ENCODE data around the gene NRIP1. TPM values are rescaled to one million over a fixed set of nuclear protein-coding genes. Genes with fewer than 3 reads are reported as not detected.

The NRIP1 gene
- total and polyA plus RNA-seq, 2 of the 8 experiments (the other 6 are each of a cell fraction or from before 2014, with no cell fraction given) = 1.5 to 9.3 TPM

DNA sequence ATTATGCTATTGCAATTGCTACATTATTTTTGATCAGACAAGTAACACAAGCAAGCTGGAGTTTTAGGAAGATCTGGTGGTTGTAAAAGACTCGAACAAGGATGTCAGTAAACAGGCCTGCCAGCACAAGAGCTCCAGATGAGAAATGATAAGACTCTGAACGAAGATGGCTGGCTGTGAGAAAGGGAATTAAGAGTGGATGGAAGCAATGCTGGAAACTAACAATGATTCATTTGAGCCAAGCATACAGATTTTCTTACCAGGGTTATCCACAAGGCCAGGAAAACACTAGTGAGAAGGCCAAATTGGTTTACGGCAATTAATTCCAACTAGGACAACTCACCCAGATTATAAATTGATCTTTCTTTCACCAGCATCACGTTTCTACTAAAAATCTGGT, 54.2 kb downstream of the NRIP1 start:
- Histone ChIP-seq H3K18ac (ENCODE audit: extremely low read depth, low read length) (no peak overlapping the region), H2AK5ac (ENCODE audit: low read depth, low read length) (no peak overlapping the region), H2BK20ac (ENCODE audit: low read length) (no peak overlapping the region), H3K56ac (replicated peaks; ENCODE audit: insufficient read length, low read depth, low read length) (no peak overlapping the region), H3K9ac (replicated peaks in 1 of 4; ENCODE audit: extremely low read depth in 1 of 4, low read depth in 3 of 4, low read length in 3 of 4) (no peak overlapping the region), H4K8ac (ENCODE audit: extremely low read depth, insufficient read depth, low read length) (no peak overlapping the region), H3K4me1 (replicated peaks in 1 of 4; ENCODE audit: control insufficient read depth in 3 of 4, insufficient read depth in 4 of 4, low read length in 3 of 4) (peaks cover 0 to 3% (median 0%) of the 10 kb centered on the region in 4 experiments; a peak in 2 of 7 replicates), H3K4ac (replicated peaks; ENCODE audit: insufficient read length, low read depth, low read length) (no peak overlapping the region), H3K79me1 (ENCODE audit: low read depth, low read length) (no peaks in the 10 kb centered on the region), H3K4me2 (ENCODE audit: insufficient read depth in 1 of 2, low read depth in 2 of 2, low read length in 2 of 2) (no peak overlapping the region), H2BK12ac (ENCODE audit: low read depth, low read length) (no peak overlapping the region), H2BK120ac (replicated peaks; ENCODE audit: low read depth, low read length) (no peak overlapping the region), H2AFZ (ENCODE audit: low read length) (no peak overlapping the region), H3K36me3 (ENCODE audit: control insufficient read depth in 2 of 4, insufficient read depth in 4 of 4, low read length in 3 of 4) (no peaks in the 10 kb centered on the region), H3K79me2 (ENCODE audit: control insufficient read depth in 1 of 2, insufficient read depth in 2 of 2, low read length in 2 of 2) (0 out of 4 replicates have a peak, but pooled peaks cover 0 to 4% of the 10 kb centered on the region in 2 experiments), H4K91ac (replicated peaks; ENCODE audit: insufficient read length, low read length) (no peak overlapping the region), H3K23ac (ENCODE audit: insufficient read length) (no peak overlapping the region), H2BK15ac (ENCODE audit: low read length) (no peak overlapping the region), H3K14ac (ENCODE audit: insufficient read length) (no peak overlapping the region), H4K20me1 (replicated peaks in 1 of 2; ENCODE audit: control insufficient read depth in 1 of 2, insufficient read depth in 2 of 2, low read length in 2 of 2) (peaks cover 0 to 4% of the 10 kb centered on the region in 2 experiments), H3K27me3 (replicated peaks in 1 of 4; ENCODE audit: control insufficient read depth in 3 of 4, extremely low read depth in 1 of 4, insufficient read depth in 3 of 4, low read length in 3 of 4) (peaks cover 0 to 14% (median 2%) of the 10 kb centered on the region in 4 experiments; a peak in 2 of 7 replicates), H3K27ac (ENCODE audit: low read depth, low read length) (no peak overlapping the region), H2BK5ac (ENCODE audit: low read depth, low read length) (no peak overlapping the region), H3K9me3 (ENCODE audit: insufficient read depth in 2 of 2, low read depth in 1 of 2, low read length in 1 of 2) (no peaks in the 10 kb centered on the region), H4K5ac (ENCODE audit: insufficient read length, low read depth, low read length) (no peak overlapping the region), H3K4me3 (ENCODE audit: extremely low read depth in 1 of 4, insufficient read depth in 2 of 4, low read depth in 3 of 4, low read length in 4 of 4) (no peak overlapping the region), H3K23me2 (ENCODE audit: low read depth, low read length) (no peaks in the 10 kb centered on the region)
- ChIA-PET CTCF (ENCODE audit: partially characterized antibody) (interaction anchor here (0.6 kb wide), 3 partner anchors 20 to 559 kb away, joined by 3 read pairs; no protein-coding TSS in a partner anchor), POLR2A (ENCODE audit: partially characterized antibody) (no interaction called here)
- WGBS, 2 experiments (ENCODE audit: extremely low coverage in 1 of 2, insufficient coverage in 1 of 2, insufficient read length in 1 of 2, insufficient replicate concordance in 2 of 2, low coverage in 1 of 2, low lambda C conversion rate in 2 of 2, missing lambda C conversion rate in 1 of 2) = 90% methylated on average over 4 of the region's 4 CpGs; no CpG with 5 or more reads in 1 of the 2 experiments
- TF ChIP-seq SUZ12 (IDR thresholded peaks at IDR 0.05; ENCODE audit: low read length) (no peak), SIX5 (IDR thresholded peaks at IDR 0.05; ENCODE audit: low read depth, low read length) (no peak), POLR2A (IDR thresholded peaks at IDR 0.05; ENCODE audit: control extremely low read depth in 1 of 2, low read depth in 2 of 2, low read length in 2 of 2) (no peak), ASH2L (IDR thresholded peaks at IDR 0.05; ENCODE audit: low read length) (no peak)
- FAIRE-seq = no peak
- no peak for DNase-seq (ENCODE audit: low read depth in 1 of 2, low spot score in 2 of 2)
